GM18502 (cell line): ENCODE measurements around the gene ECT2L.

Experiments used
- ATAC-seq: cut with Tn5 transposase; IDR thresholded peaks from one replicate; pipeline ENCODE4 v1.9.1; 2021; ENCODE audit warnings: mild to moderate bottlenecking; ENCODE audit not compliant: unreplicated experiment, poor library complexity

The ECT2L gene

DNA sequence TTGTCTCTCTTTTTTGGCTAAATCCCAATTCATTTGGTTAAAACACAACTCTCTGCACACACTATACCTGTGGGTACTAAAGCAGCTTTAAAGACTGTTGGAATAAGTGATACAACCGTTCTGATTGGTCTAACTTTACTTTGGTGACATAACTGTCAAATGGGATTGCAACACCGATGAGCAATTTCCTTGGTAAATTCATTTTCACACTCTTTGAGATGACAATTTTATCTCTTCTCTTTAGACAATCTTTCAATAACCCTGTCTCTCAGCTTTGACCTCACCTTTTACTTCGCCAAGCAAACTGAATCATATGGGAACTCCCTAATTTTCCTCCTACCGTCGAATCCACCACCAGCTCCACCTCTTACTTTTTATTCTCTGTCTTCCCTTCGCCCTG is 60.8 kb downstream of the ECT2L start:
- ATAC-seq: no peak

GRCh38 chr6:138857775-138858174 is 61.9 kb downstream of the ECT2L start:
- no peak for ATAC-seq

DNA sequence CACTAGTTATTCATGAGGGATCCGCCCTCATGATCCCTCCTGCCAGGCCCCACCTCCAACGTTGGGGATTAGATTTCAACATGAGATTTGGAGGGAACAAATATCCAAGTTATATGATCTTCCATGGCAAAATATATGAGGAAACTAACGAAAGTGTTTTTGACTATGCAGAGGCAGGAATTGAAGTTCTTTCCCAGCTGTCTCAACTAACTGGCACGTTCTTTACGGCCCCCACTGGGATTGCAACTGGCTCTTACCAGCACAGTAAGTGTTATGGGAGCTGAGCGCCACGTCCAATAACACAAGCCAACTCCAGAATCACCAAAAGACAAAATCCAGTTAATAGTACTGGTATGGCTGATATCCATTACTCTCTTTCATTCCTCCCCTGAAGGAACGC is 66.6 kb downstream of the ECT2L start:
- ATAC-seq: no peak

- ATAC-seq: no peak
These were observed 67.4 kb downstream of the ECT2L start for GRCh38 chr6:138863321-138863720.

GRCh38 chr6:138864343-138864890 is 68.5 kb downstream of the ECT2L start:
- no peak for ATAC-seq

GRCh38 chr6:138865480-138866109 is 69.7 kb downstream of the ECT2L start:
- no peak for ATAC-seq

DNA sequence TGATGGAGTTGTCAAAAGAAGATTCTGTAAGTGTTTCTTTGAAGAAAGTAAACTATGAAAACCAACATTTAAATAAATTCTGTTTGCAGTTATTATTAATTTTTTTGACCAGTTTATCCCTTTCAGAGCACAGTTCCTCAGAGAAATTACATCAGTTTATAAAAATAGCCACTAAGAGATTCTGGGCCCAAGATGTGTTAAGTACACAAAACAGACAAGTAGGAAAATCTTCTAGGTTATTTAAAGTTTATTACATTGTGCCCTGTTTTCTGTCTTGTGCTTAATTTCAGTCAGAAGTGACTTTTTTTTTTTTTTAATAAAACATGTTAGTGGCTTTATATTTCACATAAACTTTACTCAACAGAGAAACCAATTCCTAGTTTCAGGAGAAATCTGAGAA is 72.3 kb downstream of the ECT2L start:
- ATAC-seq: no peak

- no peak for ATAC-seq
These were observed 73.5 kb downstream of the ECT2L start for GRCh38 chr6:138869398-138869797.

GRCh38 chr6:138873191-138873590 is 77.3 kb downstream of the ECT2L start:
- ATAC-seq: no peak

DNA sequence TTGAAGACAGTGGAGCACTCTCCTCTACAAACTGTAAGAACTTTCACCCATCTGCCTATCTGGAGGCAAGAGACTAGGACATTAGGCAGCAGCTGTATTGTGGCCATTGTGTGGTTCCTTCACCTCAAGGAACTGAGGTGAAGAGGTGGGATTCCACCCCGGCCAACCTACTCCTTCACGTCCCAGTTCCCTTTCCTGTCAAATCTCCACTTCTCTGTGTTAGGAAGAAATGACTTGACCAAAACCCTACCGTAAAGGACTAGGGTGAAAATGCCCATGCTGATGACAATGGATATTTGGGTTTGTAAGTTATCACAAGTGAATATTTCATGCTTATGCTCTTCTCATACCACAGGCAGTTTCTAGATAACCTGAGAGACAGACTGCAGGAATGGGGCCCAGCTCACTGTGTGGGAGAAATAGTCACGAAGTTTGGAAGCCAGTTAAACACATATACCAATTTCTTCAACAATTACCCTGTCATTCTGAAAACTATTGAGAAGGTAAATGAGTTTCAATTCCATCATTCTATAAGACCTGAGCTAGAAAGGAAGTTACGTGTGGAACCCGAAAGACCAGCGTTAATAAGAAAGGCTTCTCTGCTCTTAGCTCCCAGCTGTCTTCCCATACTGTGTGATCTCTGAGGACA is 86.6 kb downstream of the ECT2L start:
- peak; percentile 63 for ATAC-seq

DNA sequence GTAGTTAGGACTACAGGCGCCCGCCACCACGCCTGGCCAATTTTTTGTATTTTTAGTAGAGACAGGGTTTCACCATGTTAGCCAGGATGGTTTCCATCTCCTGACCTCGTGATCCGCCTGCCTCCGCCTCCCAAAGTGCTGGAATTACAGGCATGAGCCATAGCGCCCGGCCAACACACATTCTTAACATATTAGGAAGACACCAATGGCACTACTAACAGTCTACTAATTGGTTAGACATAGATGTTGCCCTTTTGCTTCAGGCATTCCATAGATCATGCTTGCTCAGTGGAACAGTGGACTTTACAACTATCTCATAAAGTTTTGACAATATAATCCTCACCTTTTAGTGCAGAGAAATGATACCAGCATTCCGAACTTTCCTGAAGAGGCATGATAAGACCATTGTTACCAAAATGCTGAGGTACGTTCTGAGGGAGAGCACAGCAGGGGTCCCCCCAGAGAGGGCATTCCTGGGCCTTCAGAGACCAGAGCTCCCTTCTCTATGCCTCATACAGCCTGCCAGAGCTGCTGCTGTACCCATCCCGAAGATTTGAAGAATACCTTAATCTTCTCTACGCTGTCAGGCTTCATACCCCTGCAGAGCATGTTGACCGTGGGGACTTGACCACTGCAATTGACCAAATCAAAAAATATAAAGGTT is 89.4 kb downstream of the ECT2L start:
- no peak for ATAC-seq

DNA sequence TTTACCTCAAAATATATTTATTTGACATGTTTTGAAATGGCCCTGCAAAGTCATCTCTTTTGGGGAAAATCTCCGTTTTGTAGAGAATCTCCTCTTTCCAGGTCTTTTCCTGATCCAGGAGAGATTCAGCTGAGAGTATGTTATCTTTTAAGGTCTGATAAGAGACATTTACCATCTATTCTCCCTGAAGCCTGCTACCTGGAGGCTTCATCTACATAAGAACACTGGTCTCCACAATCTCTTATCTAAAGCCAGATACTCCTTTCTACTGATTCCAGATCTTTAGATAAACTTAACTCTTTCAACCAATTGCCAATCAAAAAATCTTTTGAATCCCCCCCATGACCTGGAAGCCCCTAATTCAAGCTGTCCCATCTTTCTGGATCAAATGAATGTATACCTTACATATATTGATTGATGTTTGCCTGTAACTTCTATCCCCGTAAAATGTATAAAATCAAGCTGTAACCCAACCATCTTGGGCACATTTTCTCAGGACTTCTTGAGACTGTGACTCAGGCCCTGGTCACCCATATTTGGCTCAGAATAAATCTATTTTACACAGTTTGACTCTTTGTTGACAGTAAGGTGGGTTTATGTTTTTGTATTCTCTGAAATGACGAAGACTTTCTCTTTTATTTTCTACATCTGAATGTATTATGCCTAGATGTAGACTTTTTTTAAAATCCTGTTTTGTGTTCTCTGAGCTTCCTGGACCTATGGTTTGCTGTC is 95.5 kb downstream of the ECT2L start:
- no peak for ATAC-seq

- no peak for ATAC-seq
These were observed 100.3 kb downstream of the ECT2L start for GRCh38 chr6:138896104-138896756.

DNA sequence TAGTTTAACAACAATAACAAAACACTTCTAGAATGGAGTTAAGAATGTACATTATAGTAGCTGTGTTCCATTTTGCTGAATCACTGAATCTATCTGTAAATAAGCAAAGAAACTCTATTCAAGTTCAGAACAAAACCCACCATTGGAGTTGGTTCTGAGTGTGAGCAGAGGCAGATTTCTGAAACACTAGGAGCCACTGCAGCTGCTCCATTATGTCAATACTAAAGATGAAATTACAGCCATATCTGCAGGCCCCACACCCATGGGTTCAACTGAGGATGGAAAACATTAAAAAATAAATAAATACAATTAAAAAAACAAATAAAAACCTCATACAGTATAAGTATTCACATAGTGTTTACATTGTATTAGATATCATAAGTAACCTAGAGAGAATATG is 101.1 kb downstream of the ECT2L start:
- ATAC-seq: no peak

DNA sequence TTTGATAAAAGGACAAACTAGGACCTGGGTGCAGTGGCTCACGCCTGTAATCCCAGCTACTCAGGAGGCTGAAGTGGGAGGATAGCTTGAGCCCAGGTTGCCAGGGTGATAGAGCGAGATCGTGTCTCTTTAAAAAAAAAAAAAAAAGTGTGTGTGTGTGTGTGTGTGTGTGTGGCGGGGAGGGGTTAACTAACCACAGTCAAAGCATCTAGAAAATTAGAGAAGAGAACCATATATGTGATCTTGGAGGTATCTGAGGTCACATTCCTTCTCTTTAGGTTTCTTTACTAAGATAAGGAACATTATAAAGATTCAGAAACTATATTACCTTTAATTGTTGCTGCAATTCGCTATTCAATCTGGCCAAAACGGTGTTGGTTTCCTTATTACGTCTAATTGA is 111.3 kb downstream of the ECT2L start:
- no peak for ATAC-seq

- no peak for ATAC-seq
These were observed 113.6 kb downstream of the ECT2L start for GRCh38 chr6:138909511-138909910.

- ATAC-seq: no peak
These were observed 114.1 kb downstream of the ECT2L start for GRCh38 chr6:138909975-138910374.

DNA sequence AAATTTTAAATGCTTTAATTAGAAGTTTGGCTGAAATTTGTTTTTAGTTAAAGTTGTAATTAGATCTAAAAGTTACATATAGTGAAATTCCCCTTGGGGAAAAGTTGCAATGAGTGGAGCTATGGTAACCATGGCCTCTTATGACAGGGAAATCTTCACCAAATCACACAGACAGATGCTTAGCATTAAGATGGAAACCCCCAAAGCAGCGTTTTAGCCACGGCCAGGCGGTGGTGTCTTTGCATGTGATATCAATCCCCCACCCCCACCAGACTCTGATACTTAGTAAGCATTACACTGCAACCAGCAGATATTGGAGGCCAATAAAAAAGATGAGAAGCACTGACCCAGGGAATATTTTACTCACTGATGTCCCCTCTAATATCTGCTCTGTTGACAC is 116.4 kb downstream of the ECT2L start:
- peak; percentile 51 for ATAC-seq

GRCh38 chr6:138914701-138915100 is 118.8 kb downstream of the ECT2L start:
- ATAC-seq: no peak

DNA sequence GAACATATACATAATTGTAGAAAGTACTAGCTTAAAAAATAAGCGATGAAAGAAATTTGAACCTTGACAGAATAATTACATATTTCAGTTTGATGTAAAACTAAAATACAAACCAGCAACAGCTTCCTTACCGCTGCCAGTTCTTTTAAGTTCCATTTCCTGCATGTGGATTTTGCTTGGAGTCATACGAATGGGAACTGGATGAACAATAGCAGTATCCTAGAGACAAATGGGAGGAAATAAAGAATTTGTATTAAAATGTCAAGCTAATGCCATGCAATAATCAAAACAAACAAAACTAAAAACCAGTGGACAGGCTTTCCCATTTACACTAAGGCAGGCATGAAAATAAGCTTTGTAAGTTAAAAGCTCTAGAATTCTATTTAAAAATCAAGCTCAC is 125.0 kb downstream of the ECT2L start:
- no peak for ATAC-seq
